Stimulated activated CD4-positive, alpha-beta T cell treated with anti-CD3 and anti-CD28 coated beads, Interleukin-1b, Interleukin-23, amount 100 ng/mL, for 48 hours (primary cell): ENCODE measurements around the gene ARHGAP6.

ENCODE experiments used
- DNase-seq: peaks from one replicate; pipeline ENCODE4 v3.0.0-alpha.2; 2020

Gene ARHGAP6

DNA sequence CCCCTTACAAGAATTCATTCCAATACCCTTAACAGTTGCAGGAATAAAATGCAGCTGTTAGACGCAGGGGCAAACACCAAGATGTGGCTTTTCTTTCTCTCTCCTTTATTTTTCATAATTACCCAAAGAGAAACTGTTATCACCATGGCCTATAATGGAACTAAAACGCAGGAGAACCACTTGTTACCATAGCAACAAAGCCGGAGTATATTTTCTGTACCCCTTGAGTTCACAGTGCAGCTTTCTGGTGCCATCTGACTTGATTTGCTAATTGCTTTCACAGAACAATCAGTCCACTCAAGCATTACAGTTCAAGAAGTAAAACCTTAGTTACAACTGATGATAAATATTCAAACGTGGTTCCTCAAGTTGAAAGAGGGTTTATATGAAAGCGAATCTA lies 214.6 kb downstream of the ARHGAP6 start:
- DNase-seq, result no peak

DNA sequence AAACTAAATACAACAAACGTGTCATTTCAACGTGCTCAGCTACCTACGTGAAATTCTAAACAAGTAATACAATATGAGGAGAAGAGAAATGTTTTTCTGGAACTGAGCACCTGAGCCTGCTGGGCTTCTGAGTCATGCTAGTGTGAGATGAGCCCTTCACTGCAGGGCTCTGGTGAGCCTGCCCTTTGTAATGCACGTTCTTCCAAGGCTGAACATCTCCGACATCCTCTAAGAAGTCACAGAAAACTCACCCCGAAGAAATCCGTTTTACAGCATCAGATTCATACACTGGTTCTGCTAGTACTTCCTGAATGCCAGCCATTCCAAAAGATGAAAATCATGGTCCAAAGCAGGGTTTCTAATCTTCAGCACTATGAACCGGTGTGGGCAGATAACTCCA lies 215.4 kb downstream of the ARHGAP6 start:
- no peak for DNase-seq

DNA sequence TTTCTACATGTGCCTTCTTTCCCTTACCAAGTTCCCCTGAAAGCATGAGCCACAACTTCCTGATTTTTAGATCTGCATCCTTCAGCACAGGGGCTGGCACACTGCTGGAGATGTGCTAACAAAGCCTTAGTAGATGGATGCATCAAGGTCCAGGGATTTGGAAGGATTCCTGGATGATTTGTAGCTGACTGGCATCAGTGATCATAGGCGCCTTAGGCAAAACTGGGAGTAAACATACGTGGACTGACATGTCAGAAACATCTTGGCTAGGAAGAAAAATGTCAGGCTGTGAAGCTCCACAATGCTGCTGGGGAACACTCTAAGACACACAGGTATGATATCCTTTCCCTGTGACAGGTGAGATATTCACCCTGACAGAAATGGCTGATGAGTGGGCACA lies 216.1 kb downstream of the ARHGAP6 start:
- no peak for DNase-seq

DNA sequence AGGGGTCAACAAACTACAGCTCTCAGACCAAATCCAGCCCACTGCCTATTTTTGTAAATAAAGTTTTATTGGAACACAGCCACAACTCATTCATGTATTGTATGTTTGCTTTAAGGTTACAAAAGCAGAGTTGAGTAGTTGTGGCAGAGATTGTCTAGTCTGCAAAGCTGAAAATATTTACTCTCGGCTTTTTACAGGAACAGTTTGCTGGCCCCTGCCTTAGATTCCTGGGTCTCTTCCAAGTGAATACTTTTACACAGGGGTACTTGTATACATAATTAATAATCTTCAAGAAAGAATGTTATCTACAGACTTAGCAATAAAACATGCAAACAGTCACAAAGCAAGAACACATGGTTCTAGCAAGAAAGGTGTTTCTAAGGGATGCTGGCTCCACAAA lies 218.3 kb downstream of the ARHGAP6 start:
- no peak for DNase-seq

DNA sequence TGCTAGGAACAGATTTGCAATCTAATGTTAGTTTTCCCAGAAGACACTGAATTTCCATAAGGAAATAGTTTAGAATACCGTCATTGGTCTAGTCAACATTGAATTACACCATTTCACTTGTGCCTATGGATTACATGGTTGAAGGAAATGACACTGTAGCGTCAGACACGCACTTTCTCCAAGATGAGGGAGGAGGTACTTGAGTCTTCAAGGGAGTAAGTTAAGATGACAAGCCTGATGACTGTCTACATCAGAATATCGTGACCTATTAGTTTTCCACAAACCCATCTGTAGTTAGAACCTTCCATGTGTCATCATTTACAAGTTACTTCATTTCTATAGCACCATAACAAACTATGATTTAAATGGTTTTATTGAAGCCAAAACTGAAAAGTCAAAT lies 218.8 kb downstream of the ARHGAP6 start:
- DNase-seq, result no peak

DNA sequence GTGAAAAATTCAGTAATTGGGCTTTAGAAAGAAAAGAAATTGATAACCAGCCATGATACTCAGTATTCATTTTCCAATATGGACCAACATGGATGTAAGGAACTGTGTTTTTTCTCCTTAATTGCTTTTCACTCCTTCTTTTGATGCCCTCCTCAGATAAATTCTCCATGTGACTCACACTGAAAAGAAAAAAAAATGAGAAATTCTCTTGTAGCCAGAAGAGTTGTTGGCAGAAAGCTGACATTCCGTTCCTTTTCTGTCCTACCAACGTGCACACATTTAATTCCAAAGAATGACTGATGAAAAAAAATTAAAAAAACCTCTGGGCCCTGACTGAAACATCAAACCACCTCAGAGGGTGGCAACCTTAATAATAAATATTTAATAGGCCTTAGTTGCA lies 219.4 kb downstream of the ARHGAP6 start:
- DNase-seq, result no peak

DNA sequence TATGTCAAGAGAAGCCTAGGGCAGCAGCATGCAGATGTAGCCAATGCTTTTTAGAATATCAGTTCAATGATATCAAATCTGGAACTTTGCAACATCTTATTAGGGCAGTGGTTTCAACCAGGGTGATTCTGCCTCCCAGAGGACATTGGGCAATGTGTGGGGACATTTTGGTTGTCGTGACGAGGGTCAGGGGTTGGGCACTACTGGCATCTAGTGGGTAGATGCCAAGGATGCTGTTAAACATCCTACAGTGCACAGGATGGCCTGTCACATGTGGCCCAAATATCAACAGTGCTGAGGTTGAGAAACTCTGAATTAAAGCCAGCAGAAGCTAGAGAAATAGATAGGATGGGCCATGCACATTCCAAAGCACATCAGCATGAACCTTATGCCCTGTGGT lies 220.2 kb downstream of the ARHGAP6 start:
- DNase-seq, result no peak

DNA sequence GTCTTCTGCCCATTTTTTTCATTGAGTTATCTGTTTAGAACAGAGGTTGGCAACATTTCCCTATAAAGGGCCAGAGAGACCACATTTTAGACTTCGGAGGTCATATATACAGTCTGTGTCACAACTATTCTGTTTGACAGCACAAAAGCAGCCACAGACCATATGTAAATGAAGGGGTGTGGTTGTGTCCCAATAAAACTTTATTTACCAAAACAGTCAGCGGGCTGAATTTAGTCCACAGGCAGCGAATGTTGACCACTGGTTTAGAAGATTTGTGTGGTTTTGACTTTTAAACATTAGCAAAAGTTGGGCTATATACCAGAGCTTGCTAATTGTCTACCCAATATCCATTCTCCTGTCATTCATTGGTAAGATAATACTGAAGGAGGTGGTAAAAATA lies 221.7 kb downstream of the ARHGAP6 start:
- DNase-seq, result no peak

DNA sequence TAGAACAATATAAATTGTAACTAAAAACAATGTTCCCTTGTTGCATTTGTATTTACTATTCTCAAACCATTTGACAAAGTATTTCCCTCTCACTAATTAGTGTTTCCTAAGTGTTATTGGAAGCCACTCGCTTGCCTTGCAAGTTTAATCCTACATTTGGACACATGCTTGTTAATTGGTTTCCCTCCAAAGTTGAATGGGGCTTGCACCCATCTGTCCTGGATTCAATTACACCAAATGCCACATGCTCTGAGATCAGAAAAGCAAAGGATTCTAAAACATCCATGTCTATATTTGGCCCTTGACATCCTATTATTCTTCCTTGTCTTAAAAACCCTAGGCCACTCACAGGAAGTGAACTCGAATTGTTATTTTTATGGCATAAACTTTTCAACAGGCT lies 225.9 kb downstream of the ARHGAP6 start:
- no peak for DNase-seq

DNA sequence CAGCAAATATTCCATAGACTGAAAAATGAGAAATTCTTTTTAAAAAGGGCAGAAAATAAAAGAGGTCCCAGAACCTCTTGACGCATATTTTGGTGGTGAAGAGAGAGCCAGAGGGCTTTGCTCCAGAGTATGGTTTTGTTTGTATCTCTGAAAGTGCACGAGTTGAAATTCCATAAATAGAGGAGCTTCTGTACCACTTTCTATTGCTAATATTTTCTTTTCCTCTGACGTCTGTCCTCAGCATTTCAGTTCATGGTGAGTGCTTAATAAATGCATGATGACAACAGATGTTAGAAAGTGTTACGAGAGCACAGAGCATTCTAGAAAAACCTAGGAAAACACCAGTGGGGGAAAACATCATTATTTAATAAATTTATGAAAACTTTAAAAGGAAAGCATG lies 227.0 kb downstream of the ARHGAP6 start:
- DNase-seq, result no peak

DNA sequence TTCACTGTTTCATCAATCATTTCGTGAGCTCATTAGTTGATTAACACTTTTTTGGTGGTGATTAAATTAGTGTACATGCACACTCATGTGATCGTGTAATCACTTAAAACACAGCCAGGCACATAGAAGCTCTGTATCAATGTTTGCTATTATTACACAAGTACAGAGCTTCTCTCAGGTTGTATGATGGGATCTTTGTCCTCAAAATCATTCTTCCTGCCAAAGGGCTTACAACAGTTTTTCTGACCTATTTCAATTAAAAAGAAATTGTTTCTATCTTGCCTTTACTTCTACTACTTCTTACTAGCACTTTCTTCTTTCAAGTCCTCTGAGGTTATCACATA lies 227.4 kb downstream of the ARHGAP6 start:
- no peak for DNase-seq

DNA sequence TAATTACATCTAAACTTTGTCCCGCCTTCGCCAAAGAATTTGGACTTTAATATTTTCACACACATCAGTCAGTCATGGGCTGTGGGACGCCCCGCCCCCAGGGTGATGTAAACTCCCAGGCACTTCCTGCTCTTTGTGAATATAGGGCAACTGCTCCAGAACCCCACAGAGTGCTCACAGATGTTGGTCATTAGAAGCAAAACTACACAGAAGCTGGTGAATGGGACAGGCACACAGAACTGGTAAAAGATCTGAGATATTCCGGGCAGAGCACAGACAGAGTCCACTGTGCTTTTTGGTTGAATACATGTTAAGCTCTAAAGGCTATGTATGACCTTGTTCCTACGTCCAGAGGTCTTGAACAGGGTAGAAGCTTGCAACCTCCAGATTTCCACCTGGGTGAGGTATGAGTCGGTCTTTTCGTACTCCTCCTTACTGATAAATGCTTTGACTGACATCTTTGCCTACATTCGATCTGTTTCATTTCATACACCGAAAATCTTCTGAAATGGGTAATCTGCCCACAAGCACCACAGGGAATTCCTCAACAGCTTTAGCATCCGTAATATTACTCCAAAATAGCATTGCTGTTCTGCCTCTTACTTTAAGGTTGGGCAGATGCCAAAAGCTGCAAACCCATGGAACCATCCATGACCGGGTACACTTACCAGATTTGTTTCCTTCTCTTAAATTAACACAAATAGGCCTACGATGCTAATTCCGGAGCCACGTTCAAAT lies 227.9 kb downstream of the ARHGAP6 start:
- DNase-seq, result no peak

DNA sequence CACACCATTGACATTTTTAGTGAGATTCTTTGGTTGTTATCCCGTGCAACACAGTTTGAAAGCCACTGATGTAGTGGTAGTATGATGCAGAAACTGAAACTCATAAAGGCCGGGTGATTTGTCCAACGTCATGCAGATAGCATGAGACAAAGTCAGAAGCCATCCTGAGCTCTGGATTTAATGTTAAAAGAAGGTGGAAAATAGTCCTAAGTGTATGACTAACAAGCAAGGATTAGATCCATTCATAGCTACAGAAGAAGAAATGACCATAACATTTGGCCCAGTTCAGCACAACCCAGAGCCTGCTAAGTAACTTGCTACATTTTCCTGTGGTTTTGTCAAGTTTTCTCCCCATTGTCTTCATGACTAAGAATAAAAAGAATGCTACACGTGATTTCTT lies 230.2 kb downstream of the ARHGAP6 start:
- no peak for DNase-seq

DNA sequence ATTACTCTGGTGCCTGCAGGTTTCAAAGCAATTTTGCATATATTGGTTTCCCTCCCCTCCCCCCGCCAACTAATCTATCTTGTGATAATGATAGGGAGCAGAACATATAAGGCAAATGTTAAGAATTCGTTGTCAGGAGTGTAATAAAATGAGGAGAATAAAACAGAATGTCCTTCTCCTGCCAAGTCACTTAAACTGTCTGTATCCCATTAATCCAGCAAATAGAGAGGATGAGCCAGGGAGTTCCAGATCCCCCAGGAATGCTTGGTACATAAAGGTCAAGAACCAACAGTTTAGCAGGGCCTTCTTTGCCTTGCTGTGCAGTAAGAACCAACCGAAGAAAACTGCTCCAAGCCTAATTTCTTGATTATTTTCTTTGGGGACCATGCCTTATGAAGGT lies 231.1 kb downstream of the ARHGAP6 start:
- DNase-seq, result no peak

DNA sequence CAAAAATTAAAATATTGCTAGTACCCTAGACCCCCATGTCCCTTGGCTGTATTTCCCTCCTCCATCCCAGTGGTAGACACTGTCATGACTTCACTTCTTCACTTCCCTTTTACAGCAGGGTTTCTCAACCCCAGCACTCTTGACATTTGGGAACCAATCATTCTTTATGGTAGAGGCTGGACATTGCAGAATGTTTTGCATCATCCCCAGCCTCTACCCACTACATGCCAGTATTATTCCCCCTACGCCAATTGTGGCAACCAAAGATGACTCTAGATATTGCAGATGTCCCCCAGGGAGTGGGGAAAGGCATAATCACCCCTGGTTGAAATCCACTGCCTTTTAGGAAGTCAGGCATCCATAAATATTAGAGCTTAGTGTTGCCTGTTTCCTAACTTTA lies 233.9 kb downstream of the ARHGAP6 start:
- DNase-seq, result no peak

DNA sequence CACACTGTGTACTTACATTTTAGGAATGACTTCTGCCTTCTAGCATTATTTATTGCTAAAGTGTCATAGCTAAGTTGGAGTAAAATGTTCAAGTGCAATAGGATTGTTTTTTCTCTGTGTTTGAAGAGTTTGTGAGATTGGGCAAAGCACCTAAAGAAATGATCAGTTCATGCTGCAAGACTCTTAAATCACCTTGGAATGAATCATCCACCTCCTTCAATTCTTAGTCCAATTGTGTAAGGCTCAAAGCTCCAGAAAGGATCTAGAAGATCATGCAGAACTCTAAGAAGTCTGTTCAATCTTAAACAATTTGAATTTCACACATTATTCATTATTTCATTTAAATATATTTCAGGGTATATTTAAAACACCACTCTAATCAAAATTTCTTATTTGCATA lies 235.4 kb downstream of the ARHGAP6 start:
- no peak for DNase-seq

DNA sequence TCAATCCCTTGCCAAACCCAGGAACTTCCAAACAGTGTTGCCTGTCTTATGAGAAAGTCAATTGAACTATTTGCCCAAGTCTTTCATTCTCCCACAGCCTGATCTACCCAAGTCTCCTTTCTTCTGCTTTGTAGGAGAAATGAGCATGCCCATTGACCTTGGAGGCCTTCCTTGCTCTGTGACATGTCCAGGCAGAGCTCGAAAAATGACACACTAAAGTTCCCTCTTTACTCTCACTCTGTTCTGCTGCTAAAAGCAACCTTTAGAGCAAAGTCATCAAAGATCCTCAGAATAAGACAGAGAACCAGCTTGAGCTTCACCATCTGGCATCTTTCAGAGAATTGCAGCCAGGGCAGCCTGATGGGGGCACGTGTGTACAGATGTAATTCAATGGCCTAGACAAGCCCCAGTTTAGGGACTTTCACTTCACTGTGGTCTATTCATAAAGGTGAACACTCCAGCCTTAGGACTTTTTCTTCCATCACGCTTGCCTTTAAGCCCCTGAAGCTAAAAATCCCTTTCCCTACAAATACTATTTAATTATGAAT lies 236.1 kb downstream of the ARHGAP6 start:
- DNase-seq, result no peak

DNA sequence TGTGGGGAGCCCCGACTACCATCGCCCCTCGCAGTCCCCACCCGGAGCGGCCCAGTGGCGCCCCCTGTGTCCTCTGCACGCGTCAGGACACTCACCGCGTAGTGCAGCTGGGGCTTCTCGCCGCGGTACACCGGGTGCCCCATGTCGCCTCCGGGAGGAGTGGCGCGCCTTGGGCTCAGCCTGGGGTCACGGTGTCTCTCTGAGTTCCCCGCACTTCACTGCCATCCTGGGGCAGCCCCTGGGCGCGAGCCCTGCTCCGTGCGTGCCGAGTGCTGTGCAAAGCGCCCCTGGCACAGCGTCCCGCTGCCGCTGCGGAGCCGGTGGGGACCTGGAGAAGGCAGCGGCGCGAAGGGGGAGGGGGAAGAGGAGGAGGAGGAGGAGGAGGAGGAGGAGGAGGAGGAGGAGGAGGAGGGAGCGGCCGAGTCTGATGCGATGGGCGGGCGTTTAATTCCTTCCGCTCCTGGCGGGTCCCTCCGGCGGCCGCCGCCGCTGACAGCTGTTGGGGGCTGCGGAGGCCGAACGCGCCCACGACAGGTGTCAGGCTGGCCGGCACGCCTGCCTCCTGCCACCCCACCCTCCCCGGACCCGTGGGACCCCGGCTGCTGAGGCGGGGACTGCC lies 238.2 kb downstream of the ARHGAP6 start:
- DNase-seq, result no peak

DNA sequence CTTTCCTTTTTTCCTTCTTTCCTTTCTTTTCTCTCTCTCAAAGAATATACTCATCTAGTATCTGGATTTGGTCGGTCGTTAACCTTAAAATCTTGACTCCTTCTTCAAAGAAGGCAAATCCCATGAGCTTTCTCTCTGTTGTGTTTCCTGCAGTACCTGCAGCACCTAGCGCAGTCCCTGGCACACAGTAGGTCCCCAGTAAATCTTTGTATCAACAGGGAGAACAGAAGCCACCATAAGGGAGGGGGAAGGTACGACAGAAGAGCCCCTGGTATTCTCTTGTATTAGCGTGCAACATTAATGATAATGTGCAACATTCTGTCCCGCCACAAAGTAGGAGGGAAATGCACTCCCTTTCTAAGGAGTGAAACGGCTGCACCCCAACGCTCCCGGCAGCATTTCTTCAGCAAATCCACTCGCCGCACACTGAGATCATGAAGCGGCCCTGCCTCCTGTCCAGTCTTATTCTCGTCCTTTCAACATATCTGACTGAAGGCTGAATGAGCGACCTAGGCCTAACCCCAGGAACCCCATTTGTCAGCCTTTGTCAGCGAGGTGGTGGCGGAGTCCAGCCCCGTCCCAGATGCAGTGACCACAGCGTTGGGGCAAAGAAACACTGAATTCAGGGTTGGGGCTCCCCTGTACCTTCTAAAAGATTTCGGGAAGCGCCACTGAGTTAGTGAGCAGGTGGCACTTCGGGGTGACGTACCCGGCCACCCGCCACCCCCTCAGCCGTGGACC lies 238.8 kb downstream of the ARHGAP6 start:
- DNase-seq, result no peak

DNA sequence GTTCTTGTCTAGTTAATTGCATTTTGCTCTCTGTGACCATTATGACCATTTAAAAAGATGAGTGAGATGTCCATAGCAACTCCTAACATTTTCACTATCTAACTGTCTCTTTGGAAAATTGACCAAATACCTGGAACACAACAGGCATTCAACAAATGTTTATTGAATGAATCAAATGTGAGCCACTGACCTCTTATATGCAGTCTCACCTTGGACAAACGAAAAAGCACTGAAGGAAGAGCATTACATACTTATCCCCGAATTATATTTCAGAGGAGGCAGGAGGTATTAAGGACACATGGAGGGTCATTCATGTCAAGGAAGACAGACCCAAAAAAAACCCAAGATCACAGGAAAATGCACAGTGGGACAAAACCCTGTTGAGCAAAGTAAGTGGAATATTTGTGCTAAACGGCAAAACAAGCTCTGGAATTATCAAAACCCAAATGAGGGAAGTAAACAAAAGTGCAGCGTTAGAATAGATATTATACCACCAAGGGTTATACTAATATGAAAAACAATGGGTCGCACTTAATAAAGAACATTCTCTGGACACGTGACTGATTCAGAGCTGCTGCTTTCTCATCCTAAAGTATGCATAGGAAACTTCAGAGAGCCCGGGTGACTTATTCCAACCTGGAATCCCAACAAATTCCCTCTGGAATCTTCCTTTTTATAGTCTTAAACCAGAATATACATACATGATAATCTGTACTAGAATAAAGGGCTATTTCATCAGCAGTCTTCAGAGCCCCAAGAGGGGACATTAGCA lies 240.6 kb downstream of the ARHGAP6 start:
- no peak for DNase-seq

DNA sequence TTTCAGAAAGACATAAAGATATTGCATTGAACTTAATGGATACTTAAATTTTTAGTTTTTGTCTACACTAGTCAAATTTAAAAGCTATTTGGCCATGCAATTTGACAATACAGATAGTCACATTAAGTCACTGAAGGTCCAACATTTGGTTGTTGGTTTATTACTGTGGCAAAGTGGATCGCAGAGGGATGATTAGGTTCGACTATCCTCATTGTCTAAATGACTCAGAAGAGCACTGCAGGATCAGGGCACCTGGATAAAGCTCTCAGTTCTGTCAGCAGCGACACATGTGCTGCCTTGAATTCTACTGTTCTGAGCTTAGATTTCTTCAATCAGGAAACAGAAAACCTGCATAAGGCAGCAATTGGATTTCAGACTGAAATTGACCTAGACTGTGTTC lies 241.8 kb downstream of the ARHGAP6 start:
- no peak for DNase-seq

DNA sequence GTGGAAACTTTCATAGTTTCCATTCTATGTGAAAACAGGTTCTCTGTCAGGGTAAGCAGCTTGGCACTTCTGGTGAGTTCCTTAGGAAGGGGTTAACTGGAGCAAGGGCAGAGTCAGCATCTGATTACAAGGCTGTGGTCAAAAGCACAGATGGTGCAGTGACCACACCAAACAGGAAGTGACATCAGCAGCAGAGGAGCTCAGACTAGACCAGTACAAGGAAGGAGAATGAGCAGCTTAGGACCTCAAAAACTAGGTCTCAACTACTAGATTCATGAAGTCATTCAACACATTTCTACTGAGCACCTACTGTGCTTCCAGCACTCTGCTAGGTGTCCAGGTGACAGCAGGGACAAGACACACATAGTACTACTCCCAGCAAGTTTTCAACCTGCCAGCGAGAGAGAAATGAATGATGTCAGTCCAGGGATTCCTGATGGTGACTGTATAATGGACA lies 242.3 kb downstream of the ARHGAP6 start:
- DNase-seq, result no peak

DNA sequence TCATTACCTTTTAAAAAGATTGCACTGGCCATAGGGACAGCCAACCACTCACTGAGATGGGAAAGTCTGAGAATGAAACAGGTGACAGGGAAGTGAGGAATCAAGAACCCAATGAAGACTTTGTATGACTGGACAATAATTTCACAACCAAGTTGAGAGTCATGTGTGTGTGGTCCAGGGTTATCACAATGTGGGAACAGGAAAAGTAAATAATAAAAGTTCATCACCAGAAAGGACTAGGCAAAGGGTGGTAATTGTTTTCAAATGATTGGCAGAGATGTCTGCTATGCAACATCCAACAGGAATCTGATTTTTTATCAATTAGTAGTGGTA lies 243.2 kb downstream of the ARHGAP6 start:
- DNase-seq, result no peak
